Neural cell (in vitro differentiated cells): ENCODE results near the gene TRMT10C. TPM values are rescaled to one million over a fixed set of nuclear protein-coding genes. Genes with fewer than 3 reads are reported as not detected.

Source experiments
- H2AFZ ChIP-seq: fragments of 200-600, 300-800 bp; sonication (generic), shearing (Covaris generic); 2 replicates; pipeline ENCODE4 v1.6.0; 2014; ENCODE audit warnings: low read depth, mild to moderate bottlenecking, antibody characterized with exemption, low read length, moderate library complexity
- H3F3A ChIP-seq: fragments of 200-600 bp; shearing (Covaris generic); 2 replicates; pipeline ENCODE4 v1.6.1; 2016; ENCODE audit warnings: mild to moderate bottlenecking, moderate library complexity, mixed read lengths, antibody characterized with exemption, low read length; ENCODE audit not compliant: insufficient read depth, poor library complexity, severe bottlenecking
- H3K27ac ChIP-seq: fragments of 200-600, 300-800 bp; sonication (generic), shearing (Covaris generic); 2 replicates; pipeline ENCODE4 v1.5.1; 2014; ENCODE audit warnings: mild to moderate bottlenecking, low read length, moderate library complexity
- H3K27me3 ChIP-seq: fragments of 300-800, 200-600 bp; sonication (generic), shearing (Covaris generic); 2 replicates; pipeline ENCODE4 v1.6.0; 2014; ENCODE audit warnings: mild to moderate bottlenecking, low read depth, low read length, moderate library complexity; ENCODE audit not compliant: insufficient read depth
- H3K36me3 ChIP-seq: fragments of 300-800, 200-600 bp; sonication (generic), shearing (Covaris generic); 2 replicates; pipeline ENCODE4 v1.5.1; 2014; ENCODE audit warnings: mild to moderate bottlenecking, antibody characterized with exemption, low read length, moderate library complexity; ENCODE audit not compliant: insufficient read depth
- H3K4me2 ChIP-seq: fragments of 300-800, 200-600 bp; sonication (generic), shearing (Covaris generic); 2 replicates; pipeline ENCODE4 v1.6.0; 2014; ENCODE audit warnings: mild to moderate bottlenecking, low read length
- H3K4me3 ChIP-seq: fragments of 300-800, 200-600 bp; sonication (generic), shearing (Covaris generic); 2 replicates; pipeline ENCODE4 v1.5.1; 2014; ENCODE audit warnings: mild to moderate bottlenecking, low read length, moderate library complexity
- H3K79me2 ChIP-seq: fragments of 200-600 bp; shearing (Covaris generic); replicated peaks from 2 replicates; pipeline ENCODE4 v1.6.0; 2014; ENCODE audit warnings: mild to moderate bottlenecking, low read length, moderate library complexity; ENCODE audit not compliant: insufficient read depth
- H3K9ac ChIP-seq: fragments of 300-800, 200-600 bp; sonication (generic), shearing (Covaris generic); 2 replicates; pipeline ENCODE4 v1.6.1; 2016; ENCODE audit warnings: mild to moderate bottlenecking, low read length, mixed read lengths
- H3K9me2 ChIP-seq: fragments of 200-600 bp; shearing (Covaris generic); 2 replicates; pipeline ENCODE4 v1.6.1; 2016; ENCODE audit warnings: mild to moderate bottlenecking, low read length, mixed read lengths; ENCODE audit not compliant: insufficient read depth
- H3K9me3 ChIP-seq: fragments of 200-600, 300-800 bp; sonication (generic), shearing (Covaris generic); 2 replicates; pipeline ENCODE4 v1.6.1; 2016; ENCODE audit warnings: mild to moderate bottlenecking, mixed run types, low read length, moderate library complexity, mixed read lengths
- H4K20me1 ChIP-seq: fragments of 200-600 bp; shearing (Covaris generic); 2 replicates; pipeline ENCODE4 v1.6.1; 2016; ENCODE audit warnings: mild to moderate bottlenecking, mixed run types; ENCODE audit not compliant: insufficient read depth
- CTCF ChIP-seq: fragments of 450-650 bp; IDR thresholded peaks from 2 replicates; pipeline ENCODE4 v1.5.1; 2014; ENCODE audit warnings: antibody characterized with exemption, mild to moderate bottlenecking, moderate library complexity; ENCODE audit not compliant: poor library complexity, severe bottlenecking
- EP300 ChIP-seq: fragments of 450-650 bp; conservative IDR thresholded peaks from 2 replicates; pipeline ENCODE4 v1.6.1; 2014; ENCODE audit warnings: antibody characterized with exemption, mild to moderate bottlenecking, moderate library complexity; ENCODE audit not compliant: poor library complexity, severe bottlenecking
- EZH2 ChIP-seq: fragments of 200-600, 300-800 bp; shearing (Covaris generic), sonication (generic); IDR thresholded peaks from 2 replicates; pipeline ENCODE4 v1.6.1; 2014; ENCODE audit warnings: antibody characterized with exemption, low read length, borderline replicate concordance, mild to moderate bottlenecking; ENCODE audit not compliant: insufficient read depth, poor library complexity, severe bottlenecking
- MXI1 ChIP-seq: fragments of 450-650 bp; conservative IDR thresholded peaks from 2 replicates; pipeline ENCODE4 v1.6.1; 2014; ENCODE audit warnings: antibody characterized with exemption, mild to moderate bottlenecking; ENCODE audit not compliant: poor library complexity, severe bottlenecking
- POLR2AphosphoS5 ChIP-seq: IDR thresholded peaks from 2 replicates; pipeline ENCODE4 v1.6.1; 2012
- RAD21 ChIP-seq: fragments of 450-650 bp; conservative IDR thresholded peaks from 2 replicates; pipeline ENCODE4 v1.6.1; 2014; ENCODE audit warnings: antibody characterized with exemption, mild to moderate bottlenecking, moderate library complexity
- REST ChIP-seq: IDR thresholded peaks from 2 replicates; pipeline ENCODE4 v1.6.1; 2012; ENCODE audit warnings: borderline replicate concordance
- SMC3 ChIP-seq: fragments of 450-650 bp; conservative IDR thresholded peaks from 2 replicates; pipeline ENCODE4 v1.6.1; 2014; ENCODE audit warnings: antibody characterized with exemption, mild to moderate bottlenecking, moderate library complexity; ENCODE audit not compliant: poor library complexity
- TAF1 ChIP-seq: IDR thresholded peaks from 2 replicates; pipeline ENCODE4 v1.6.1; 2012; ENCODE audit warnings: low read depth
- polyA plus RNA-seq: library from polyadenylated mRNA; depleted of rRNA; stranded (reverse); fragments of >200 nt; gene quantifications from 2 replicates; pipeline ENCODE4 v1.2.3, GENCODE V29; 2014

TRMT10C gene
- polyA plus RNA-seq, 1 donor from 2014 or later: 44.5 TPM

GRCh38 chr3:101577286-101577685 lies 15.6 kb downstream of the TRMT10C start:
- no peaks in the 10 kb centered on the region for H3K9me2 ChIP-seq
- no peaks in the 10 kb centered on the region for H3K36me3 ChIP-seq
- H3K9ac ChIP-seq: no peak overlapping the region
- TF ChIP-seq TAF1 (no peak), SMC3 (no peak), MXI1 (no peak), EP300 (no peak), EZH2 (no peak), REST (no peak), CTCF (no peak), RAD21 (no peak), POLR2AphosphoS5 (no peak)
- H3F3A ChIP-seq: peaks cover 8% of the 10 kb centered on the region
- no peaks in the 10 kb centered on the region for H3K27me3 ChIP-seq
- no peaks in the 10 kb centered on the region for H3K9me3 ChIP-seq
- peaks cover 64% of the 10 kb centered on the region for H3K79me2 ChIP-seq
- no peak overlapping the region for H3K27ac ChIP-seq
- H3K4me3 ChIP-seq: no peak overlapping the region
- H2AFZ ChIP-seq: no peak overlapping the region
- no peak overlapping the region for H3K4me2 ChIP-seq
- H4K20me1 ChIP-seq: no peaks in the 10 kb centered on the region

- Histone ChIP-seq H3K4me3 (no peak overlapping the region), H3K36me3 (no peaks in the 10 kb centered on the region), H3K27ac (no peak overlapping the region), H3K4me2 (no peak overlapping the region), H3K79me2 (peaks cover 10% of the 10 kb centered on the region), H3F3A (no peaks in the 10 kb centered on the region), H3K9me2 (no peaks in the 10 kb centered on the region), H3K27me3 (no peaks in the 10 kb centered on the region), H3K9me3 (no peaks in the 10 kb centered on the region), H2AFZ (no peak overlapping the region), H4K20me1 (no peaks in the 10 kb centered on the region), H3K9ac (no peak overlapping the region)
- TF ChIP-seq RAD21 (no peak), MXI1 (no peak), TAF1 (no peak), EZH2 (no peak), CTCF (no peak), SMC3 (no peak), REST (no peak), POLR2AphosphoS5 (no peak), EP300 (no peak)
Measured at GRCh38 chr3:101588616-101589015, 26.9 kb downstream of the TRMT10C start.
